Stimulated activated CD8-positive, alpha-beta memory T cell treated with anti-CD3 and anti-CD28 coated beads, Interleukin-4, amount 100 ng/mL, for 1 hour (primary cell): Measurements from ENCODE around the gene OSTC.

Experiments used
- DNase-seq, 2 donors: peaks; one replicate each; pipeline ENCODE4 v3.0.0-alpha.2; 2020; ENCODE audit warnings: low read depth in 2 of 2, low spot score in 1 of 2

Gene OSTC

GRCh38 chr4:108650212-108651013 lies at the start of gene OSTC:
Gene OSTC, plus strand, starts transcription at chr4:108650599. Its CDS starts 57 bp downstream, at chr4:108650656.
- peak; percentile 81 to 87 for DNase-seq

GRCh38 chr4:108601106-108601505 lies 49.3 kb upstream of the OSTC start:
- DNase-seq, result no peak

GRCh38 chr4:108601532-108601931 lies 48.9 kb upstream of the OSTC start:
- no peak for DNase-seq

- no peak for DNase-seq
These were observed 48.2 kb upstream of the OSTC start for GRCh38 chr4:108602163-108602562.

DNA sequence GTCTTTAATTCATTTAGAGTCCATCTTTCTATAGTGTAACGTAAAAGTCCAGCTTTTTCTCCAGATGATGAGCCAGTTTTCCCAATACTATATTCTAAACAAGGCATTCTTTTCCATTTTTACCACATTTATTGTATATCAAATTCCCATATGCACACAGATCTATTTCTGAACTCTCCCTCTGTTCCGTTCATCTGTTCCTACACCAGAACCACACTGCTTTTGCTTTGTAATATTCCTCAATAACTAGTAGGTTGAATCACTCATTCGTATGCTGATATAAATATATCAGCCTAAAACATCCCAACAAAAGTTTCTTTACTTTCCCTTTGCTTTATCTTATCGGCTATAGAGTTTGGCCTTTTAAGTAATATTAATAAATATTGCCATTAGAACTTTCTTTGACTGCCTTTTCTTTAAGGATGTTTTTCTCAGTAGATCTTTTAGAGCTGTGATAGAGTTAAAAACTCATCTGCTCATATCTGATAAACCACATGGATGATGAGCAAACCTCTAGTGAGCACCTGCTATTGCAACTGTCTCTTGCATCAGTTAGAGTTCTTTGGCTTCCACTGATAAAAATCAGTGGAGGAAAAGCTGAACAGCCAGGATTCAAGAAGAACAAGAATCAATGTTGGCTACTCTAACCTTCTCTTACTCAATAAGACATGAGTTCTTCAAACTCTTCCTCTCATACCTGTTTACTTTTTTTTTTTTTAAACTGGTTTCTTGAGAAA lies 43.2 kb upstream of the OSTC start:
- no peak for DNase-seq

DNA sequence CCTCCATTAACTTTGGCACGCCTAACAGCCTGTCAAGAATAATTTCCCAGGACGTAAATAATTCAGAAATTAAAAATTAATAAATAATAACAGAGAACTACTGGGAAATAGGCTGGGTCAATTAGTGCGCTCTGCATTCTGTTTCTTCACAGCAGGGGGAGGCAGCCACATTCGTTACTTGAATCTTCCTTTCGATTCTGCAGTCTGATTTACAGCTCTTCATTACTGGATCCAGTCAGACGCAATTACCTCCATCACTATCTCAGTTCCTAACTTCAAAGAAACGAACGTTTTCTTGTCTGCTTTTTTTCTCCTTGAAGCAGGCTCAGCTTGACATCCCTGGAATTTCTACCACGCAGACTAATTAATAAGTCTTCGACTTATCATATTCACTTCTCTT lies 39.0 kb upstream of the OSTC start:
- DNase-seq, result no peak

DNA sequence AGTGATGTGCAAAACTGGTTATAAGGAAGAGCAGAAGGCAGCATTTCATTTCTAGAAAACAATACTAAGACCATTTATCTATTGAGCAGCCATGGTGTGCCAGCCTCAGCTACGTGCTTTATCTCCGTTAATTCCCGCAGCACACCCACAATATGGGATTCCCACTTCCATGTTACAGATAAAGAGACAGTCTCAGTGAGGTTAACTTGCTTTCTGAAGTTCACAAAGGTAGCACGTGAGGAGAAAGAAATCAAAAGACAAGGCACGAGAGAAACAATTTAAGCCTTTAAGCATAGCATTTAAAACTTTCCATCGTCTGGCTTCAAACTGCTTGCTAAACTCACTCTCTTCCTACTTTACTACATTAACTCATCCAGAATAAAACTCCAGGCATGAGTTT lies 38.0 kb upstream of the OSTC start:
- no peak for DNase-seq

GRCh38 chr4:108619372-108620100 lies 30.9 kb upstream of the OSTC start:
- DNase-seq, result no peak

DNA sequence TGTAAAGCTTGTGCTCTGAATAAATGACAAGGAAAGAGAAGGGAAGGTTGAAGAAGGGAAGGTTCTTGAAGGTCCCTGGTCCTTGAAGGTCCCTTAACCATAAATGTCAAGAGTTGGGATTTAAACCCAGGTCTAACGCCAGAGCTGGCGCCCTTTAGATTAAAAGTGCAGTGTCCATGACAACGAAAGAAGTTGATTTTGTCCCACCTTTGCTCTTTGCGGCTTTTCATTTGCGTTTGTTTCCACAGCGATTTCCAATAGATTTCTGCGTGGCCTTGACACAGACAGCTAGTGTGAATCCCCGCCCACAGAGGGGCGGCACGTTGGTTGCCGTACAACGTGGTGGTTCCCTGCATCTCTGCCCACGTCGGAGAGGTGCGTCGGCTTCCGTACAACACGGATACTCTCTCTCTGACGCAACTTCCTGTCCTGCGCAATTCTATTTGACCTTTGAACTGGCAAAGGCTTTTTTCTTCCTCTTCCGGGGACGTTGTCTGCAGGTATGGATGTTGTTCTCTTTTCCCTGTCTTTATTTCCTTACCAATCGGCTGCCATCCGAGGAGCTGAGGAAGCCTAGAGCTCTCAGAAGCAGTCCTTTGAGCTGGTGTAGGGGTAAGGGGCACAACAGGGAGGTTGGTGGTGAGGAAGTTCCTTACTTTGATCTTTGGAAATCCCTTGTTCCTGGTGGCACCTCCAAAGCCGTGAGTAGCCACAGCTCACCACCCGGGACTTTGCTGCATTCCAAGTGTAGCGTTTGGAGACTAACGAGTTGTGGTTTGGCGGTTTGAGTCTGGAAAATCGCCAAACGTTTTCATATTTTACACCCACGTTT lies 30.1 kb upstream of the OSTC start, which contains the start of gene RPL34:
TSS of gene RPL34 (plus strand) at position 476 of the 832 bp plus-strand sequence. CDS start 1,384 bp downstream, outside the sequence.
- peak; percentile 92 for DNase-seq

GRCh38 chr4:108620933-108621905 lies 29.2 kb upstream of the OSTC start:
- no peak for DNase-seq

DNA sequence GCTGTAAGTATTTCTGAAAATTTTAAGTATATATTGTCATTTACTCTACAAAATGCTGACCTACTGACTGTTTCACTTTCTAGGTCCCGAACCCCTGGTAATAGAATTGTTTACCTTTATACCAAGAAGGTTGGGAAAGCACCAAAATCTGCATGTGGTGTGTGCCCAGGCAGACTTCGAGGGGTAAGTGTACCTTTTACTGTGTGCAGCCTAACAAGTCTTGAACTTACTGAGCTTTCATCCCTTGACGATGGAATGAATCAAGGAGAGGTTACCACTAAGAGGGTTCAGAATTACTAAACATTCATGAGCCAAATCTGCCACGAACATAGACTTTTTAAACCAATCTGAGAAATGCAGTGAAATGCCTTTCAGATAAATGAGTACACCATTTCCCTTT lies 28.4 kb upstream of the OSTC start:
- no peak for DNase-seq

GRCh38 chr4:108622828-108623227 lies 27.6 kb upstream of the OSTC start:
- DNase-seq, result no peak

DNA sequence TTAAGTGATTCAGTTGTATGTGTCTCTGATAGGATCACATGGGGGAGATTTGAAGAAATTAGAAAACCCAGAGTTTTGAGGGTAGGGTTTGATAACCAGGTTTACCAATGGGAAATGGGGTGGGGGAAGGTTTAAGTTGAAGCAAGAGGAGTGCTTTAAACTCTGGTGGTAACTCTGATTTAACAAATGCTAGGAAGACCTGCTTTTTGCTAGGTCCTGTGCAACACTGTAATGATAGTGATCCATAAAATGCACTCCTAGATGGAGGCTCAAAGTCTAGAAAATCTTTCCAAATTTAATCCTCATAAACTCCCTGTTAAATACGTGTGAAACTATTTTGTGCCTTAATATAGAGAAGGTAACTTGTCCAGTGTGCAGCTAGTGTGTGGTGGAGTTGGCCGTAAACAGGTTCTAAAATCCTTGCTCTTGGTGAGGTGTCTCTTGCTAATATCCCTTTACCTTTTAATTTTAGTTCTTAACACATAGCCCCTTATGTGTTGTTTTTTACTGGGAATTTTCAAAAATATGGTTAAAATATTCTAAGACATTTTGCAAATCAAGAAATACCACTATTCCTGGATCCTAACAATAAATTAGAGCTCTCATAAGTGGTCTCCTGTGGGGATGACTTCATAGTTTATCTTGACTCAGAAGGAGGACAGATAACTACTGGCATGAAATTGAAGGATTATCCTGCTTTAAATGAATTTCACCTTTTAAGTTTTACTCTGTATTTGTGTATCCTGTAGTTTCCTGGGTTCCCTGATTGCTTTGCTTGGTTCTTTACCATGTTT lies 25.9 kb upstream of the OSTC start:
- no peak for DNase-seq

DNA sequence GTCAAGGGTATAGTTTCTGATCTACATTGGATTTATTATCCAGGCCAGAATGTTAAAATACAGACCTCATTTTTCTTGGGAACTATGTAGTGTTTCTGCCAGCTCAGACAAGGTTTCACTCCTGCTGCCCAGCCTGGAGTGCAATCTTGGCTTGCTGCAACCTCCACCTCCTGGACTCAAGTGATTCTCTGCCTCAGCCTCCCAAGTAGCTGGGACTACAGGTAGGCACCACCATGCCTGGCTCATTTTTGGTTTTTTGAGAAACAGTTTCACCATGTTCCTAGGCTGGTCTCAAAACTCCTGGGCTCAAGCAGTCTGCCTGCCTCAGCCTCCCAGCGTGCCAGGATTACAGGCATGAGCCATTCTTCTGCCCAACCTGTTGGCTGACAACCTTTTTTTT lies 24.3 kb upstream of the OSTC start:
- DNase-seq, result no peak

DNA sequence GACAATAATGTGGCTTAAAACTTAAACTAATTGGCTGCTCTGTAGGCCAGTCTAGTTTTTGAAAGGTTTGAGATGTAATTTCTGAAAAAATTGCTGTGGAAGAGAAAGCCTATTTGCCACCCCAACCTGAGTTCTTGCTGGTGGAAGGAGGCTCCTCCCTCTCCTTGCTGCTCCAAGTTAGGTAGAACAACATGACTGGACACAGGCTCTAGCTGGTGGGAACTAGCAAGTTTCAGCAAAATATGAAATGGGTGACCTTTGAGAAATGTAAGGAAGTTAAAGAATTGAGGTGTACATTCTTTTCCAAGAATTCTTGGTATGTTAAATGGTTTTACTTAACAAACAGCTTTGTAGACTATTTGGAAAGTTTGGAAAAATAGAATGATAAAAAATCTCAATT lies 22.0 kb upstream of the OSTC start:
- no peak for DNase-seq

GRCh38 chr4:108635070-108635655 lies 15.2 kb upstream of the OSTC start:
- no peak for DNase-seq

DNA sequence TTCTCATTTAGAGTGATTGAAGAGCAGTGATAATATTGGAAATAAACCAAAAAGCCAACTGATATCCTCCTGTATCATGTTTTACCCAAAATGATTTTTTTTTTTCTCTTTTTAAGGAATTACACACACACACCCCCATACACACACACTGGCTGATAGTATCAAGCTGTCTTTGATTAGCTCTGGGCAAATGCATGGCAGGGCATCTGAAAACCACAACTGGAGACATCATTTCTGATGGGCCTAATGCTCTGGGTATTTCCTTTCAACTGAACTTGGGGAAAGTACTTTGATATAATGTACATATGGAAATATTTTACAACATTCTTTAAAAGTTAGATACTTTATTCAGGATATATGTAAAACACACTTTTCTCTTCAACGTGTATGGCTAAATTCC lies 14.2 kb upstream of the OSTC start:
- DNase-seq, result no peak

DNA sequence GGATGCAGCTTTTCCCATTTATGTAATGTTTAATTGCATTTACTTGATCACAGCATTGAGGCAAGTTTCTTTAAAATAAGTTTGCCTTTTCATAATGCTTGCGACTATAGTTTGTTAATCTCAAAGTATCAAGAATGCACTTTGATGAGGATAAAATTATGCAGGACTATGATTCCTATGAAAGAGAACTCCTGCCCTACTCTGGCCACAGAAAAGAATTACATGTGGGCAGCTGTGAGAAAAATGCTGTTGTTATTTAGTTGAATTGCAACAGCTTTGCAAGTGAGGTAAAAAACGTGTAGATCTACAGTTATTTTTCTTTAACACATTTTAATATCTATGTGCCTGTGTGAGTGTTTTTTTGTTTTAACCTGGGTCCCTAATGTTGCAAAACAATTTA lies 12.5 kb upstream of the OSTC start:
- DNase-seq, result no peak

- no peak for DNase-seq
These were observed 6.2 kb upstream of the OSTC start for GRCh38 chr4:108644237-108644636.
